Upper lobe of left lung (tissue), 6 donors: ENCODE data around the gene RNF4. TPM values are rescaled to one million over a fixed set of nuclear protein-coding genes. Genes with fewer than 3 reads are reported as not detected.

ENCODE experiments used
- ATAC-seq, 2 donors: fragments of 200-7000 bp; cut with Tn5 transposase; one replicate each; pipeline ENCODE4 v1.9.1; 2022; ENCODE audit warnings: mild to moderate bottlenecking in 2 of 2, moderate library complexity in 2 of 2; ENCODE audit not compliant: low FRiP score in 2 of 2
- DNase-seq, 2 donors: peaks; one replicate each; pipeline ENCODE4 v3.0.0-alpha.2; 2019 to 2020
- H3K27ac ChIP-seq, 4 donors: fragments of 200-600 bp; sonication (generic); one replicate each; pipeline ENCODE4 v1.5.1; 2016 to 2019
- H3K27me3 ChIP-seq, 4 donors: fragments of 200-600 bp; sonication (generic); one replicate each; pipeline ENCODE4 v1.5.1; 2017 to 2019
- H3K36me3 ChIP-seq, 4 donors: fragments of 200-600 bp; sonication (generic); one replicate each; pipeline ENCODE4 v1.5.1; 2016 to 2019
- H3K4me1 ChIP-seq, 4 donors: fragments of 200-600 bp; sonication (generic); one replicate each; pipeline ENCODE4 v1.5.1; 2018 to 2019
- H3K4me3 ChIP-seq, 4 donors: fragments of 200-600 bp; sonication (generic); one replicate each; pipeline ENCODE4 v1.5.1; 2017 to 2019; ENCODE audit warnings: mild to moderate bottlenecking in 2 of 4, moderate library complexity in 1 of 4
- H3K9me3 ChIP-seq, 4 donors: fragments of 200-600 bp; sonication (generic); one replicate each; pipeline ENCODE4 v1.5.1; 2018 to 2019
- EP300 ChIP-seq, 4 donors: sonication (generic); formaldehyde crosslinking; IDR thresholded peaks; one replicate each; pipeline ENCODE4 v1.5.1; 2017; ENCODE audit warnings: antibody characterized with exemption in 4 of 4, control low read depth in 2 of 4
- POLR2A ChIP-seq, 4 donors: fragments of 450-650 bp; IDR thresholded peaks; one replicate each; pipeline ENCODE4 v1.5.1; 2016 to 2017; ENCODE audit warnings: antibody characterized with exemption in 4 of 4, mild to moderate bottlenecking in 2 of 4
- POLR2AphosphoS5 ChIP-seq, 2 donors: sonication (generic); formaldehyde crosslinking; IDR thresholded peaks; one replicate each; pipeline ENCODE4 v1.5.1; 2017; ENCODE audit warnings: antibody characterized with exemption in 2 of 2
- WGBS, 2 donors: methylation state at CpG; one replicate each; pipeline ENCODE4 v1.1.5; 2017 to 2018; 5-methylcytosine and 5-hydroxymethylcytosine counted together
- total RNA-seq, 6 donors: library from RNA; depleted of rRNA in 4 of 6; stranded (reverse); fragments of >200 nt in 4 of 6; gene quantifications; one replicate each; pipeline versions ENCODE4 v1.1.0 to v1.2.1, GENCODE V29; 2016 to 2021
- TF ChIP-seq, protein P1 (sequence below), 6 experiments: fragments of 450-650 bp in 4 of 6; fragments of 200-600 bp in 2 of 6; sonication (generic) in 2 of 6; IDR thresholded peaks; one replicate each; pipeline ENCODE4 v1.5.1; 2016 to 2019; ENCODE audit warnings: antibody characterized with exemption in 6 of 6
- donor health status: DM: no; HTN: no; CAD: no; lungs with moderate emphysema.
- donor health status: DM: no; HTN: yes; CAD: no; lungs with severe emphysema.

Gene RNF4
- total RNA-seq, 6 donors from 2014 or later: 28.0 to 48.5 (median 43.3) TPM

DNA sequence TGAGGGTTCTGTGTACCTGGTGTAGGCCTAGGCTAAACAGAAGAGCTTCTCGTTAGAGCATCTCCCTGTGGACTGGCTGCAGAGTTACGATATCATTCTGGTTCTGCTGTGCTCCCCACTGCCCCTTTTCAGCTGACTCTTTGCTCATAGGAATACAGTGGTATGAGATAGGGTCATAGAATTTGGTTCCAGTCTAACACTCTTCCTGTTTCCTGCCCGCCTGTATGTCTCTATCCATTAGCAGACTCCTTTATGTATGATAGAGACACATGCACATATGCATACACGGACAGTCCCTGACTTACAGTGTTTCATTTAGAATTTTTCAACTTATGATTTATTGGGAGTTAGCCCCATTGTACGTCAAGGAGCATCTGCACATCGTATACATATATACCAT, 15.3 kb downstream of the RNF4 start:
- H3K4me1 ChIP-seq: peaks cover 66 to 94% (median 73%) of the 10 kb centered on the region in 4 donors

DNA sequence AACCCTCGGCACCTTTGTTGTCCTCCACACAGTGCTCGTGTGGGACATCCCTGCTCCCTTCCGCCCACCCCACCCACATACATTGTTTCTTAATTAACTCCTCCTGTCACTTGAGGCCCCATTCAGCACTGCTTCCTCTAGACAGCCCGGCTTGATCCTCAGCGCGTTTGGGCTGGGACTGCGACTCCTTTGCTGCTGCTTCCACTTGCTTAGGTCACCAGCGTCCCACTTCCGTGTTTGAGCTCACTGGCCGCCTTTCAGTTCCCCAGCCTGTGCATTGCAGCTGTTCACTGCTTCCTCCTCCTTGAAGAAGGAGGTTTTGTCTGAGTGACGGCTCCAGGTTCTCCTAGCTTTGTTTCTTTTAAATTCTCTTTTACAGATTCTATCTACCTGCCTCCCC, 16.1 kb downstream of the RNF4 start:
- H3K27ac ChIP-seq: peak overlapping the region; percentile 38 to 79 (median 68)
- TF ChIP-seq EP300 (IDR thresholded peaks at IDR 0.05) (no peak), POLR2AphosphoS5 (IDR thresholded peaks at IDR 0.05) (no peak)
- 11 to 34% methylated on average over 11 of the region's 11 CpGs for WGBS, 2 donors

More for the DNA sequence above, 15.3 kb downstream of the RNF4 start:
- DNase-seq (no peak), ATAC-seq (no peak)
- no peak for TF ChIP-seq POLR2A (IDR thresholded peaks at IDR 0.05)
- no peak for TF ChIP-seq EP300 (IDR thresholded peaks at IDR 0.05)
- TF ChIP-seq, protein P1, sequence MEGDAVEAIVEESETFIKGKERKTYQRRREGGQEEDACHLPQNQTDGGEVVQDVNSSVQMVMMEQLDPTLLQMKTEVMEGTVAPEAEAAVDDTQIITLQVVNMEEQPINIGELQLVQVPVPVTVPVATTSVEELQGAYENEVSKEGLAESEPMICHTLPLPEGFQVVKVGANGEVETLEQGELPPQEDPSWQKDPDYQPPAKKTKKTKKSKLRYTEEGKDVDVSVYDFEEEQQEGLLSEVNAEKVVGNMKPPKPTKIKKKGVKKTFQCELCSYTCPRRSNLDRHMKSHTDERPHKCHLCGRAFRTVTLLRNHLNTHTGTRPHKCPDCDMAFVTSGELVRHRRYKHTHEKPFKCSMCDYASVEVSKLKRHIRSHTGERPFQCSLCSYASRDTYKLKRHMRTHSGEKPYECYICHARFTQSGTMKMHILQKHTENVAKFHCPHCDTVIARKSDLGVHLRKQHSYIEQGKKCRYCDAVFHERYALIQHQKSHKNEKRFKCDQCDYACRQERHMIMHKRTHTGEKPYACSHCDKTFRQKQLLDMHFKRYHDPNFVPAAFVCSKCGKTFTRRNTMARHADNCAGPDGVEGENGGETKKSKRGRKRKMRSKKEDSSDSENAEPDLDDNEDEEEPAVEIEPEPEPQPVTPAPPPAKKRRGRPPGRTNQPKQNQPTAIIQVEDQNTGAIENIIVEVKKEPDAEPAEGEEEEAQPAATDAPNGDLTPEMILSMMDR (IDR thresholded peaks at IDR 0.05): no peak
- no peak for TF ChIP-seq POLR2AphosphoS5 (IDR thresholded peaks at IDR 0.05)
- Histone ChIP-seq H3K27ac (peak overlapping the region in 1 of 4 donors; percentile 79), H3K27me3 (no peaks in the 10 kb centered on the region), H3K36me3 (peaks cover 0 to 3% (median 0%) of the 10 kb centered on the region in 4 donors), H3K9me3 (no peaks in the 10 kb centered on the region), H3K4me3 (no peak overlapping the region)
- 76 to 81% methylated on average over 6 of the region's 6 CpGs for WGBS, 2 donors

DNA sequence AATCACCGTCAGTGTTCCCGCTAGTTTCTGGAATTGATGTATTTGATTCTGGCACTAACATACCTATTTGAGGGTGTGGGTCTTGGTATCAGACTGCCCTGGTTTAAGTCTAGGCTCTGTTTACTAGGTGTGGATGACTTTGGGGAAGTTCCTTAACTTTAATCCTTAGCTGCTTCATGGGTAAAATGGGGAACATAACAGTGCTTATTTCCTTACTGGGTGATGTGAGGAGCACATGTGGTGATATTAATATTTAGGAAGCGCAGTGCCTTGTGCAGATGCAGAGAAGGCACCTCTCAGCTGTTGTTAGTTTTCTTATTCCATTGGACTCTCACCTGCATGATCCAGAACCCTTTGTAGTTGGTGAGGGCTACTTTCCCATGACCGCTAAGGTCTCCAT, 17.1 kb downstream of the RNF4 start:
- Histone ChIP-seq H3K27me3 (no peaks in the 10 kb centered on the region), H3K27ac (peak overlapping the region in 3 of 4 donors; percentile 10 to 79 (median 61)), H3K4me1 (peaks cover 69 to 91% (median 78%) of the 10 kb centered on the region in 4 donors), H3K36me3 (peaks cover 1 to 16% (median 6%) of the 10 kb centered on the region in 4 donors), H3K4me3 (no peak overlapping the region), H3K9me3 (no peaks in the 10 kb centered on the region)
- DNase-seq (no peak), ATAC-seq (peak in 1 of 2 donors; percentile 23)
- WGBS, 2 donors: 87 to 95% methylated on average over 4 of the region's 4 CpGs
- no peak for TF ChIP-seq POLR2AphosphoS5 (IDR thresholded peaks at IDR 0.05)
- TF ChIP-seq, protein P1 (IDR thresholded peaks at IDR 0.05): no peak
- TF ChIP-seq POLR2A (IDR thresholded peaks at IDR 0.05): no peak
- TF ChIP-seq EP300 (IDR thresholded peaks at IDR 0.05): no peak

More for the DNA sequence above, 16.1 kb downstream of the RNF4 start:
- Histone ChIP-seq H3K4me3 (peak overlapping the region in 2 of 4 donors; percentile 12 to 16), H3K27me3 (no peaks in the 10 kb centered on the region), H3K9me3 (no peaks in the 10 kb centered on the region), H3K36me3 (peaks cover 0 to 6% (median 0%) of the 10 kb centered on the region in 4 donors), H3K4me1 (peaks cover 72 to 94% (median 76%) of the 10 kb centered on the region in 4 donors)
- DNase-seq: peak in 1 of 2 donors; percentile 94
- ATAC-seq: peak; percentile 88 to 94

DNA sequence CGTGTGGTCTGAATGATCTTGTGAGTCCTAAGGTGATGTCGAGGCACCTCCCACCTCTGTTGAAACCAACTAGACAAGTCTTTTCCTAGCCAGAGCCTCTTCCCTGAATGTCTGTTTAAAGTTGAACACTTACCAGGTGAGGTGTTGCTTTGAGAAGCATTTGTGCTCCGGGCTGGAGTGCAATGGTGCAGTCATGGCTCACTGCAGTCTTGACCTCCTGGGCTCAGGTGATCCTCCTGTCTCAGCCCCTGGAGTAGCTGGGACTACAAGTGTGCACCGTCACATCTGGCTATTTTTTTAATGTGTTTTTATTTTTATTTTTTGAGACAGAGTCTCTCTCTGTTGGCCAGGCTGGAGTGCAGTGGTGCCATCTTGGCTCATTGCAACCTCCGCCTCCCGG, 18.1 kb downstream of the RNF4 start:
- Histone ChIP-seq H3K4me3 (no peak overlapping the region), H3K27ac (no peak overlapping the region), H3K9me3 (no peaks in the 10 kb centered on the region), H3K36me3 (peaks cover 8 to 26% (median 15%) of the 10 kb centered on the region in 4 donors), H3K4me1 (peaks cover 59 to 81% (median 69%) of the 10 kb centered on the region in 4 donors), H3K27me3 (no peaks in the 10 kb centered on the region)
- DNase-seq (no peak), ATAC-seq (no peak)
- 92 to 99% methylated on average over 6 of the region's 6 CpGs for WGBS, 2 donors
- no peak for TF ChIP-seq POLR2AphosphoS5 (IDR thresholded peaks at IDR 0.05)
- TF ChIP-seq EP300 (IDR thresholded peaks at IDR 0.05): no peak
- TF ChIP-seq, protein P1 (IDR thresholded peaks at IDR 0.05): no peak
- no peak for TF ChIP-seq POLR2A (IDR thresholded peaks at IDR 0.05)

DNA sequence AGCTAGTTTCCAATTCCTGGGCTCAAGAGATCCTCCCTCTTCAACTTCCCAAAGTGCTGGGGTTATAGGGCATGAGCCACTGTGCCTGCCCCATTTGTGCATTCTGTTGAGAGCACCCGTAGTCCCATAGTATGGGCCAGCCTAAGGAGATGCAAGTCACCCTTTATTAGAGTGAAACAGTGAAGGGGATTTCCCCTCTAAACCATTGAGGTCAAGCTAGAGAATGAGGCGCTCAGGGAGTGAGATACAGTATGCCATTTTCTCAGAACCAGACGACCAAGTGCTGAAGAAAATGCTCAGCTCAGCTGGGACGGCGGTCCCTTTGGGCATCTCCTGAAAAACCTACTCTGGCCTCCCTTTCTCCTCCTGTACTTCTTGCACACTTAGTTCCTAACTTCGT, 18.7 kb downstream of the RNF4 start:
- ATAC-seq: no peak
- WGBS, 2 donors: 76 to 81% methylated on average over 6 of the region's 6 CpGs
- no peak for DNase-seq
- Histone ChIP-seq H3K4me3 (no peak overlapping the region), H3K27ac (no peak overlapping the region), H3K27me3 (no peaks in the 10 kb centered on the region), H3K36me3 (peaks cover 8 to 33% (median 21%) of the 10 kb centered on the region in 4 donors), H3K9me3 (no peaks in the 10 kb centered on the region), H3K4me1 (peaks cover 56 to 76% (median 62%) of the 10 kb centered on the region in 4 donors)
- TF ChIP-seq, protein P1 (IDR thresholded peaks at IDR 0.05): no peak
- no peak for TF ChIP-seq POLR2A (IDR thresholded peaks at IDR 0.05)
